Fibroblast of pulmonary artery (primary cell): ENCODE results near the gene CPSF6.

ENCODE experiments used
- DNase-seq: peaks from one replicate; pipeline ENCODE4 v3.0.0-alpha.2; 2010; ENCODE audit warnings: low read depth
- H3K4me3 ChIP-seq: replicated peaks from 2 replicates; pipeline ENCODE4 v1.5.1; 2011; ENCODE audit warnings: low read depth, mild to moderate bottlenecking, control low read depth, low read length, moderate library complexity
- TF ChIP-seq, protein P1 (sequence below): IDR thresholded peaks from 2 replicates; pipeline ENCODE4 v1.5.1; 2011; ENCODE audit warnings: mild to moderate bottlenecking, control low read depth, low read length, inconsistent platforms; ENCODE audit errors: missing control alignments

CPSF6 gene

DNA sequence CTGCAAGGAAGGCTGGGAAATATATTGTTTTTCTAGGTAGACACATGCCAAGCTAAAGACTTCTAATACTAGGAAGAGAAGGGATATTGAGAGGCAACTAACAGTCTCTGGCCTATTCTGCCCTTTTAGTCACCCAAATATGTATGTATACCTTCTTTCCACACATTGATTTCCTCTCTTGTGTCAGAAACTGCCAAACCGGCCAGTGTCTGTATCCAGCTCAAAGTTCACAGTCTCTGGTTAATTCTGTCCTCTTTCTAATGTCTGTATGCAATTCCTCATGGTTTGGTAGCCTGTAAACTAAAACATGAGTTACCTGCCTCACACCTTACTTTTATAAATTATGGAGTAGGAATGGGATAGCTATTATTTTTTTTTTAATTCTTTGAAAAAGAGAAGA is 25.2 kb upstream of the CPSF6 start:
- TF ChIP-seq, protein P1, sequence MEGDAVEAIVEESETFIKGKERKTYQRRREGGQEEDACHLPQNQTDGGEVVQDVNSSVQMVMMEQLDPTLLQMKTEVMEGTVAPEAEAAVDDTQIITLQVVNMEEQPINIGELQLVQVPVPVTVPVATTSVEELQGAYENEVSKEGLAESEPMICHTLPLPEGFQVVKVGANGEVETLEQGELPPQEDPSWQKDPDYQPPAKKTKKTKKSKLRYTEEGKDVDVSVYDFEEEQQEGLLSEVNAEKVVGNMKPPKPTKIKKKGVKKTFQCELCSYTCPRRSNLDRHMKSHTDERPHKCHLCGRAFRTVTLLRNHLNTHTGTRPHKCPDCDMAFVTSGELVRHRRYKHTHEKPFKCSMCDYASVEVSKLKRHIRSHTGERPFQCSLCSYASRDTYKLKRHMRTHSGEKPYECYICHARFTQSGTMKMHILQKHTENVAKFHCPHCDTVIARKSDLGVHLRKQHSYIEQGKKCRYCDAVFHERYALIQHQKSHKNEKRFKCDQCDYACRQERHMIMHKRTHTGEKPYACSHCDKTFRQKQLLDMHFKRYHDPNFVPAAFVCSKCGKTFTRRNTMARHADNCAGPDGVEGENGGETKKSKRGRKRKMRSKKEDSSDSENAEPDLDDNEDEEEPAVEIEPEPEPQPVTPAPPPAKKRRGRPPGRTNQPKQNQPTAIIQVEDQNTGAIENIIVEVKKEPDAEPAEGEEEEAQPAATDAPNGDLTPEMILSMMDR, result no peak
- DNase-seq, result no peak
- no peak overlapping the region for H3K4me3 ChIP-seq

DNA sequence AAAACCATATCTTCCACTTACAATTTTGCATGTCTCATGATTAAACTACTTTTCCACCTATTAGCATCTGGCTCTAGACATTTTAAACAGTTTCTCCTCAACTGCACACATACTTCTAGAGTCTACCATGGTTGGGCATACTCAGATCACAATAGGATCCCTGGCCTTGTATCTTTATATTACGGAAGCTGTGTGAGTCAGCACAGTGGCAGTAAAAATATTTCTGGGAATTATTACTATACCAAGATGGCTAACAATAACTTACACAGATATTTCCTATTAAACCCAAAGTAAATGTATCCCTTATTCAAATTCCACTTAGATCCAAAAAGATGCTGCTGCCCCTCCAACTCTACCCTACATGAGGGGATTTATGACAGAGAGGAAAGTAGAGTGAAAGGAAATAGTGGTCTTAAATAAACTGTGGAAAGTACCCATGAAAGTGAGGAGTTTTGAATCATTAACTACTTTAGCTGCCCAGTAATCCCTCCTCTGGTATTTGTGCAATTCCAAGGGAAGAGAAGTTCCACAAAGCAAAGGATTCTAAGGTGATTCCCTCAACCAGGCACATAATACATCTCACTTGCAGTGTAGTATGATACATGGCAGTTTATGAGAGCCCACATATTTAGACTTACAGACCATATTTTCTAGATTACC is 14.0 kb upstream of the CPSF6 start:
- H3K4me3 ChIP-seq, result no peak overlapping the region
- peak; percentile 30 for DNase-seq
- TF ChIP-seq, protein P1, result no peak

DNA sequence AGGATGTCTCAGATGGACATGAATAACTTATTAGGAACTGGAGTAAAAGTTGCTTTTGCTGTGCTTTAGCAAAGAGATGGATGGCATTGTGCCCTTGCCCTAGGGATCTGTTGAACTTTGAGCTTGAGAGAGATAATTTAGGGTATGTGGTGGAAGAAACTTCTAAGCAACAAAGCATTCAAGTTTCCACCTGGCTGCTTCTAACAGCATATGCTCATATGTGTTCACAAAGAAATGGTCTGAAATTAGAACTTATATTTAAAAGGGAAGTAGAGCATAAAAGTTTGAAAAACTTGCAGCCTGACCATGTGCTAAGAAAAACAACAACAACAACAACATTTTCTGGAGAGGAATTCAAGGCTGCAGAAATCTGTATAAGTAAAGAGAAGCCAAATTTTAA is 7.9 kb upstream of the CPSF6 start:
- no peak for DNase-seq

DNA sequence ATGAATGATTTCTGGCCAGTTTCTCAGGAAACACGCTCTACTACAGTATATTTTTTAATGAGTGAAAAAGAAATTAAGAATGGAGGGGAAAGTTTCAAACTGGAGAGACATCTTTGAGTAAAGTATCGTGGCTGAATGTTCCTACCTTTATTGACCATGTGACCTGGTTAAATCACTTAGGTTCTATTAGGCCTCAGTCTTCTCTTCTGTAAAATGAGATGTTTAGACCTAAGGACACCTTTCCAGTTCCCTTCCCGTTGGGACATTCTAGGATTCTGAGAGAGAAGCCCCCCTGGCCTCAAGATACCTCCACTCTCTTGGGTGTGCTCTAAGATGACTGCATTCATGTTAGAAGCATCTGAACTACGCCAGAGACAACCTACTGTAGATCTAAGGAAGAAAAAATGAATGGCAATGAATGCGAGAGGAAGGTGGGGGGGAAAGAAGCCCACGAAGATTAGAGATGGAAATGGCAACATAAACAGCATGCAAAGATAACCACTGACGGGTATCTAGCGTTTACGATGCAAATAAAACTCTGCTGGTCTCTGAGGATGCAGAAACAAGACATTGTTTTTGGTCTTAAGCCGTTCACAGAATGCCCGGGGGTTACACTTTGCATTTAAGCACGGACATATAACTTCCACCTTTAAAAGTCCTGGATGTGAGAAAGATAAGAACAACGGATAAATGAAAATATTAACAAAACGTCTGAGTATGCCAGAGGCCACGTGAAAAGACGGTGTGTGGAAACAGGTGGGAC is 599 bp upstream of the CPSF6 start:
- TF ChIP-seq, protein P1, result no peak

More for the DNA sequence above, 7.9 kb upstream of the CPSF6 start:
- TF ChIP-seq, protein P1, result no peak
- no peak overlapping the region for H3K4me3 ChIP-seq

DNA sequence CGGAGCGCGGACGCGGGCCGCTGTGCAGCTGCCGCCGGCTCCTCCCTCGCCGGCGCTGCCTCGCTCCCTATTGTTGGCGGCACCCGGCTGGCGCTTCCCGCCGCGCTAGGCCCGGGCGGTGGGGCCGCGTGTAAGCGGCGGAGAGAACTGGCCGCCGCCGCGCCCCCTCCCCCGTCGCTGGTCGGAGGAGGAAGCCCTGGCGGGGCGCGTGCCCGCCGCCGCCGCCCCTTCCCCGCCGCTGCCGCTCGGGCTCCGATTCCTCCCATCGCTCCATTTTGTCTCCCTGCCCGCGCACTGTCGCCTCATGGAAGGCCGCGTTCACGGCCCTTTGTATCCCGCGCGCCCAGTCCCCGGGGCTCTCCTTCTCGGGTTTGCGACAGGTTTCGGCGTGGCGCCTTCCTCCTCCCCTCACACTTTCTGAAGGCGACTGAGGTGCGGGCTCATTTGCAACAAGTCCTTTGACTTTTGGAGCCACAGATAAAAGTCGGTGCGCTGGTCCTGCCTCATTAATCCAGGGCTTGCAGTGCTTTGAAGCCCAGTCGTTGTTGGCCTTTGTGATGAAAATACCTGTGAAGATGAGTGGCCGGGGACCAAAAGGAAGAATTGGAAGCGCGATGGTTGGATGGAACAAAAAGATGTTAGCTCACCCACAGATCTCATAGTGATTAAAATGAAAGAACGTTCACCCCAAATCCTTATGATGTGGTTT is 707 bp downstream of the CPSF6 start:
- peak overlapping the region; percentile 85 for H3K4me3 ChIP-seq
- TF ChIP-seq, protein P1, result no peak
- peak; percentile 22 for DNase-seq

More for the DNA sequence above, 599 bp upstream of the CPSF6 start:
- peak; percentile 12 for DNase-seq
- H3K4me3 ChIP-seq, result peak overlapping the region; percentile 85

DNA sequence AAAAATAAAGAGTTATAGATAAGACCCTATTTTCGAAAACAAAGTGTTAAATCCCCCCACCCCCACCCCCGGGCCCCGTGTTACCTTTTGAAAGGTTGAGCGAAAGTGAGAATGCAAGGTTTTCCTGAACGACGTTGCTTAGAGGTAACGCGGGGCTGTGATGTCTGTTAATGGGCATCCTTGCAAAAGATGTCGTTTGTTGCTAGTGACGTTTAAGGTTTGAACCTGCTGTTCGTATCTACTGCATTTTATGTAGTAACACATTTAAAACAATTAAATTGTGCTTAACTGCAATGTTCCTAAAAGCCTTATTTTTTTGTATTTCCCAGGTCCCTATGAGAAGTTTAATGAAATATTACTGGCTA is 1.2 kb downstream of the CPSF6 start:
- H3K4me3 ChIP-seq, result peak overlapping the region; percentile 85
- DNase-seq, result no peak
- TF ChIP-seq, protein P1, result no peak
